ENCODE data around the gene KIAA1217. TPM values are rescaled to one million over a fixed set of nuclear protein-coding genes. Genes with fewer than 3 reads are reported as not detected.

The KIAA1217 gene
- total and polyA plus RNA-seq, 9 of the 15 experiments (the other 6 are each of a cell fraction or from before 2014, with no cell fraction given) = 0.04 TPM; not detected in 8

DNA sequence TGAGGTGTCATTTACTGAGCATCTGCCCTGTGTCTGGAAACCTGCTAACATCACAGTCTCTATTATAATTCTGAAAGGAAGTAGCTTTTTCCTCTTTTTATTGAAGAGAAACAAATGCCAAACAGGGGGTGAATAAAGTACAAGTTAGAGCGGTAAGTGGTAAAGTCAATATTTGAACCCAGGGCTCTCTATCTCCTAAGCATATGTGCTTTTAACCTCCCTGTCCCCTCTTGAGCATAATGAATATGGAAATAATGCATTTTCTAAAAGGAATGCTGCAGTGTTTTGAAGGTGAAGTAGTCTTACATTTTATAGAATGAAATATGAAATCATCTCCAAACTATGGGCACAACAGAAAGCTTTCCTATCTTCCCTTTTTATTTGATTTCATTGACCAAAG, 196.7 kb downstream of the KIAA1217 start (continued):
- TF ChIP-seq ZFP30 (CRISPR knock-in tag; IDR thresholded peaks at IDR 0.05; ENCODE audit: borderline replicate concordance) = no peak

DNA sequence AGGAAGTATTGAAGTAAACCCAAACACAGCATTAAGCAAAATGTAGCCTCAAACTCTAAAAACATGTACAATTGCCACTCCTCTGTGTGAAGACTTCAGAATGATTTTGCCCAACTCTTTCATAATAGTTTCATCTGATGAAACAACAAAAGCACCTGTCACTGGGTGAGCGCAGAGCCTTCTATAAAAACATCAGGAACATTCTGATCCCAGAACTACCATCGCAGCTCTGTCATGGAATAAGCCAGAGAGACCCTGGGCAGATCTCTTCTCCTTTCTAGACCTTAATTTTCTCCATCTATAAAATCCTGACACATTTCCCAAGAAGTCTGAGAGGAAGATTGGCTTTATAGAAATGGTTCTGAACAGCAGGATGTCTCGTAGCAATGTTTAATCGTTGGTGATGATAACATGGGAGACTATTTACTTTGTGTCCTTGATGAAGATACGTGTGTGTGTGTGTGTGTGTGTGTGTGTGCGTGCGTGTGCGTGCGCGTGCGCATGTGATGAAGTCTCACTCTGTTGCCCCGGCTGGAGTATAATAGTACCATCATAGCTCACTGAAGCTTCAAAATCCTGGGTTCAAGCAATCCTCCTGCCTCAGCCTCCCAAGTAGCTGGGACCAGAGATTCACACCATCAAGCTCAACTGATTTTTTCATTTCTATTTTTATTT, 198.0 kb downstream of the KIAA1217 start:
- no peak overlapping the region for H3K4me3 ChIP-seq
- no peaks in the 10 kb centered on the region for H3K79me2 ChIP-seq (ENCODE audit: control insufficient read depth, insufficient read depth, low read length)
- H3K9me1 ChIP-seq (ENCODE audit: control insufficient read depth, insufficient read depth, low read length) = no peaks in the 10 kb centered on the region
- TF ChIP-seq EWSR1 (IDR thresholded peaks at IDR 0.05; ENCODE audit: borderline replicate concordance, low read depth, partially characterized antibody) (no peak), NRF1 (conservative IDR thresholded peaks at IDR 0.05 in 1 of 2, IDR thresholded peaks at IDR 0.05 in 1 of 2) (peak; percentile 50 to 52; a peak in 3 of 4 replicates)
- FAIRE-seq (no peak), ATAC-seq (no peak), DNase-seq (ENCODE audit: extremely low read depth in 1 of 4, low spot score in 3 of 4) (no peak)
- no peaks in the 10 kb centered on the region for H3K27me3 ChIP-seq (ENCODE audit: control insufficient read depth in 2 of 2, insufficient read depth in 2 of 2, low read length in 2 of 2)
- CTCF ChIA-PET (ENCODE audit: low intra/inter-chr PET ratio) = no interaction called here
- intact Hi-C loops (cut with micrococcal nuclease) = no loop called here
- no peaks in the 10 kb centered on the region for H3K4me1 ChIP-seq (replicated peaks in 1 of 2; ENCODE audit: control insufficient read depth in 2 of 2, insufficient read depth in 2 of 2, low read length in 2 of 2)
- POLR2A ChIA-PET = no interaction called here
- BruUV-seq (replicated peaks) = no TSS peak
- H3K36me3 ChIP-seq (ENCODE audit: control insufficient read depth, insufficient read depth, low read length) = no peaks in the 10 kb centered on the region
- H3K4me2 ChIP-seq (ENCODE audit: insufficient read depth, low read length) = no peak overlapping the region
- H2AFZ ChIP-seq (ENCODE audit: low read depth, low read length) = no peak overlapping the region
- H4K20me1 ChIP-seq (replicated peaks; ENCODE audit: control insufficient read depth, insufficient read depth, low read length) = no peaks in the 10 kb centered on the region
- H3K9ac ChIP-seq (ENCODE audit: insufficient read depth in 1 of 2, low read depth in 2 of 2, low read length in 2 of 2) = no peak overlapping the region
- WGBS (ENCODE audit: insufficient coverage, low coverage, missing lambda C conversion rate) = 6% methylated on average over 12 of the region's 12 CpGs
- in situ Hi-C loops (cut with MboI) = no loop called here
- H3K27ac ChIP-seq (ENCODE audit: extremely low read depth, low read depth, low read length) = no peak overlapping the region
- H3K9me3 ChIP-seq (replicated peaks; ENCODE audit: control insufficient read depth, insufficient read depth, low read depth, low read length) = no peaks in the 10 kb centered on the region

DNA sequence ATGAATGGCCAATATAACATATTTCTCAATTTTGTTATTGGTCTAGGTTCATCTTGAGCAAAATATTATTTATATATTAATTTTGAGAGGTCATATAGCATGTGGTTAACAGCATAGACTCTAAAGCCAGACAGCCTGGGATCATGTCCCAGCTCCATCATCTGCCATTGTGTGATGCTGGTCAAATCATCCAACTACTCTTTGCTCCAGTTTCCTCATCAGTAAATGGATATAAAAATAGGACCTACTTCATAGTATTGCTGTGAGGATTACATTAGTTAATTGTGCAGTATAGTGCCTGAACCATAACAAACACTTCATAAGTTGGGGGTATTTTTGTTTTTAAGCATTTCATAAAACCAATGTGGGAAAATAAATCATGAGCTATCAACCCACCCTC, 199.0 kb downstream of the KIAA1217 start:
- Histone ChIP-seq H3K9me3 (replicated peaks; ENCODE audit: control insufficient read depth, insufficient read depth, low read depth, low read length) (no peaks in the 10 kb centered on the region), H3K27me3 (ENCODE audit: control insufficient read depth in 2 of 2, insufficient read depth in 2 of 2, low read length in 2 of 2) (no peaks in the 10 kb centered on the region), H3K27ac (ENCODE audit: extremely low read depth, low read depth, low read length) (no peak overlapping the region), H2AFZ (ENCODE audit: low read depth, low read length) (no peak overlapping the region), H3K4me2 (ENCODE audit: insufficient read depth, low read length) (no peak overlapping the region), H3K36me3 (ENCODE audit: control insufficient read depth, insufficient read depth, low read length) (no peaks in the 10 kb centered on the region), H4K20me1 (replicated peaks; ENCODE audit: control insufficient read depth, insufficient read depth, low read length) (no peaks in the 10 kb centered on the region), H3K4me1 (replicated peaks in 1 of 2; ENCODE audit: control insufficient read depth in 2 of 2, insufficient read depth in 2 of 2, low read length in 2 of 2) (no peaks in the 10 kb centered on the region), H3K79me2 (ENCODE audit: control insufficient read depth, insufficient read depth, low read length) (no peaks in the 10 kb centered on the region), H3K9ac (ENCODE audit: insufficient read depth in 1 of 2, low read depth in 2 of 2, low read length in 2 of 2) (no peak overlapping the region), H3K4me3 (no peak overlapping the region), H3K9me1 (ENCODE audit: control insufficient read depth, insufficient read depth, low read length) (no peaks in the 10 kb centered on the region)
- POLR2A ChIA-PET = no interaction called here
- CTCF ChIA-PET (ENCODE audit: low intra/inter-chr PET ratio) = no interaction called here
- no TSS peak for BruUV-seq (replicated peaks)
- no peak for DNase-seq (ENCODE audit: extremely low read depth in 1 of 4, low spot score in 3 of 4)
- FAIRE-seq = no peak
- no peak for ATAC-seq
- intact Hi-C loops (cut with micrococcal nuclease) = no loop called here
- TF ChIP-seq ZNF24 (IDR thresholded peaks at IDR 0.05) (no peak), TEAD2 (tag; IDR thresholded peaks at IDR 0.05) (no peak), MAFK (IDR thresholded peaks at IDR 0.05; ENCODE audit: low read length) (no peak), SP1 (CRISPR knock-in tag; IDR thresholded peaks at IDR 0.05) (no peak), ZNF263 (CRISPR knock-in tag; IDR thresholded peaks at IDR 0.05; ENCODE audit: borderline replicate concordance) (no peak), POU5F1 (IDR thresholded peaks at IDR 0.05; ENCODE audit: borderline replicate concordance, low read depth, low read length, partially characterized antibody) (no peak)
- TF ChIP-seq, protein P1, sequence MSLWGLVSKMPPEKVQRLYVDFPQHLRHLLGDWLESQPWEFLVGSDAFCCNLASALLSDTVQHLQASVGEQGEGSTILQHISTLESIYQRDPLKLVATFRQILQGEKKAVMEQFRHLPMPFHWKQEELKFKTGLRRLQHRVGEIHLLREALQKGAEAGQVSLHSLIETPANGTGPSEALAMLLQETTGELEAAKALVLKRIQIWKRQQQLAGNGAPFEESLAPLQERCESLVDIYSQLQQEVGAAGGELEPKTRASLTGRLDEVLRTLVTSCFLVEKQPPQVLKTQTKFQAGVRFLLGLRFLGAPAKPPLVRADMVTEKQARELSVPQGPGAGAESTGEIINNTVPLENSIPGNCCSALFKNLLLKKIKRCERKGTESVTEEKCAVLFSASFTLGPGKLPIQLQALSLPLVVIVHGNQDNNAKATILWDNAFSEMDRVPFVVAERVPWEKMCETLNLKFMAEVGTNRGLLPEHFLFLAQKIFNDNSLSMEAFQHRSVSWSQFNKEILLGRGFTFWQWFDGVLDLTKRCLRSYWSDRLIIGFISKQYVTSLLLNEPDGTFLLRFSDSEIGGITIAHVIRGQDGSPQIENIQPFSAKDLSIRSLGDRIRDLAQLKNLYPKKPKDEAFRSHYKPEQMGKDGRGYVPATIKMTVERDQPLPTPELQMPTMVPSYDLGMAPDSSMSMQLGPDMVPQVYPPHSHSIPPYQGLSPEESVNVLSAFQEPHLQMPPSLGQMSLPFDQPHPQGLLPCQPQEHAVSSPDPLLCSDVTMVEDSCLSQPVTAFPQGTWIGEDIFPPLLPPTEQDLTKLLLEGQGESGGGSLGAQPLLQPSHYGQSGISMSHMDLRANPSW (CRISPR knock-in tag; IDR thresholded peaks at IDR 0.05) = no peak
- in situ Hi-C loops (cut with MboI) = no loop called here
